ENCODE results near the gene RAB7B. TPM values are rescaled to one million over a fixed set of nuclear protein-coding genes. Genes with fewer than 3 reads are reported as not detected.

Gene RAB7B
- total and polyA plus RNA-seq, 3 experiments from 2014 or later, result 0.29 to 0.48 TPM; not detected in 1

GRCh38 chr1:206030714-206031113 lies 27.5 kb upstream of the RAB7B start:
- no peaks in the 10 kb centered on the region for H3K27me3 ChIP-seq (ENCODE audit: insufficient read depth, low read length, poor library complexity, severe bottlenecking)
- H3K36me3 ChIP-seq (ENCODE audit: insufficient read depth, low read length), result no peaks in the 10 kb centered on the region
- POLR2A ChIA-PET, result no interaction called here
- no peak overlapping the region for H3K4me3 ChIP-seq (ENCODE audit: low read length)
- no peaks in the 10 kb centered on the region for H3K36me3 Mint-ChIP-seq
- H3K27me3 Mint-ChIP-seq, result peaks cover 8 to 46% of the 10 kb centered on the region in 2 donors
- no peaks in the 10 kb centered on the region for H3K9me3 Mint-ChIP-seq
- no peaks in the 10 kb centered on the region for H3K9me3 ChIP-seq (ENCODE audit: low read length)
- no peak overlapping the region for H3K27ac ChIP-seq (ENCODE audit: low read depth, low read length)
- CTCF ChIA-PET, result interaction anchor here (0.7 to 2.2 kb wide), 10 partner anchors 12 to 80 kb away, joined by 3 to 11 read pairs (median 4); no protein-coding TSS in a partner anchor
- DNase-seq, result peak; percentile 30 to 62 (median 38)
- no peaks in the 10 kb centered on the region for H3K4me1 ChIP-seq (ENCODE audit: insufficient read depth, low read length)
- H3K4me1 Mint-ChIP-seq, result peaks cover 3 to 7% (median 5%) of the 10 kb centered on the region in 3 donors
- no peak overlapping the region for H3K4me3 Mint-ChIP-seq
- H3K27ac Mint-ChIP-seq, result no peak overlapping the region

- no peak for DNase-seq
- no peak overlapping the region for H3K4me3 ChIP-seq (ENCODE audit: low read length)
- H3K27ac ChIP-seq (ENCODE audit: low read depth, low read length), result no peak overlapping the region
- H3K27me3 Mint-ChIP-seq, result peaks cover 8 to 46% of the 10 kb centered on the region in 2 donors
- POLR2A ChIA-PET, result no interaction called here
- CTCF ChIA-PET, result interaction anchor here (0.7 to 2.0 kb wide), 7 partner anchors 13 to 78 kb away, joined by 3 to 7 read pairs (median 4); no protein-coding TSS in a partner anchor
- no peaks in the 10 kb centered on the region for H3K36me3 ChIP-seq (ENCODE audit: insufficient read depth, low read length)
- H3K4me1 ChIP-seq (ENCODE audit: insufficient read depth, low read length), result no peaks in the 10 kb centered on the region
- H3K9me3 ChIP-seq (ENCODE audit: low read length), result no peaks in the 10 kb centered on the region
- no peaks in the 10 kb centered on the region for H3K9me3 Mint-ChIP-seq
- no peak overlapping the region for H3K4me3 Mint-ChIP-seq
- H3K27ac Mint-ChIP-seq, result no peak overlapping the region
- H3K4me1 Mint-ChIP-seq, result peaks cover 3 to 7% (median 5%) of the 10 kb centered on the region in 3 donors
- no peaks in the 10 kb centered on the region for H3K36me3 Mint-ChIP-seq
- no peaks in the 10 kb centered on the region for H3K27me3 ChIP-seq (ENCODE audit: insufficient read depth, low read length, poor library complexity, severe bottlenecking)
Observed at GRCh38 chr1:206030191-206030590, 27.0 kb upstream of the RAB7B start.

- no peaks in the 10 kb centered on the region for H3K4me1 ChIP-seq (ENCODE audit: insufficient read depth, low read length)
- H3K27ac ChIP-seq (ENCODE audit: low read depth, low read length), result no peak overlapping the region
- ChIA-PET POLR2A (no interaction called here), CTCF (interaction anchor here (0.6 to 1.9 kb wide), 5 partner anchors 9 to 1046 kb away, joined by 3 to 7 read pairs (median 3); no protein-coding TSS in a partner anchor)
- Mint-ChIP-seq H3K27me3 (peaks cover 8 to 42% of the 10 kb centered on the region in 2 donors), H3K4me3 (no peak overlapping the region), H3K9me3 (no peaks in the 10 kb centered on the region), H3K27ac (no peak overlapping the region), H3K4me1 (peaks cover 3 to 5% (median 4%) of the 10 kb centered on the region in 3 donors), H3K36me3 (no peaks in the 10 kb centered on the region)
- no peaks in the 10 kb centered on the region for H3K9me3 ChIP-seq (ENCODE audit: low read length)
- DNase-seq, result no peak
- H3K4me3 ChIP-seq (ENCODE audit: low read length), result no peak overlapping the region
- no peaks in the 10 kb centered on the region for H3K27me3 ChIP-seq (ENCODE audit: insufficient read depth, low read length, poor library complexity, severe bottlenecking)
- H3K36me3 ChIP-seq (ENCODE audit: insufficient read depth, low read length), result no peaks in the 10 kb centered on the region
Observed at GRCh38 chr1:206029484-206029883, 26.3 kb upstream of the RAB7B start.

- POLR2A ChIA-PET, result no interaction called here
- H3K4me1 ChIP-seq (ENCODE audit: insufficient read depth, low read length), result no peaks in the 10 kb centered on the region
- H3K27me3 Mint-ChIP-seq, result peaks cover 10 to 58% of the 10 kb centered on the region in 2 donors
- no peaks in the 10 kb centered on the region for H3K4me1 Mint-ChIP-seq
- no peak overlapping the region for H3K27ac Mint-ChIP-seq
- no peak overlapping the region for H3K27ac ChIP-seq (ENCODE audit: low read depth, low read length)
- H3K4me3 ChIP-seq (ENCODE audit: low read length), result no peak overlapping the region
- H3K36me3 Mint-ChIP-seq, result no peaks in the 10 kb centered on the region
- H3K4me3 Mint-ChIP-seq, result no peak overlapping the region
- DNase-seq, result no peak
- CTCF ChIA-PET, result no interaction called here
- no peaks in the 10 kb centered on the region for H3K27me3 ChIP-seq (ENCODE audit: insufficient read depth, low read length, poor library complexity, severe bottlenecking)
- no peaks in the 10 kb centered on the region for H3K36me3 ChIP-seq (ENCODE audit: insufficient read depth, low read length)
- H3K9me3 Mint-ChIP-seq, result no peaks in the 10 kb centered on the region
- no peaks in the 10 kb centered on the region for H3K9me3 ChIP-seq (ENCODE audit: low read length)
Observed at GRCh38 chr1:206025283-206025820, 22.2 kb upstream of the RAB7B start.

- no peaks in the 10 kb centered on the region for H3K4me1 Mint-ChIP-seq
- H3K36me3 Mint-ChIP-seq, result no peaks in the 10 kb centered on the region
- no peaks in the 10 kb centered on the region for H3K9me3 Mint-ChIP-seq
- no peak within 1 kb of the TSS for H3K4me3 Mint-ChIP-seq
- no peak within 1 kb of the TSS for H3K27ac ChIP-seq (ENCODE audit: low read depth, low read length)
- H3K4me3 ChIP-seq (ENCODE audit: low read length), result no peak within 1 kb of the TSS
- no peaks in the 10 kb centered on the region for H3K36me3 ChIP-seq (ENCODE audit: insufficient read depth, low read length)
- ChIA-PET POLR2A (no interaction called here), CTCF (no interaction called here)
- no peaks in the 10 kb centered on the region for H3K27me3 ChIP-seq (ENCODE audit: insufficient read depth, low read length, poor library complexity, severe bottlenecking)
- peaks cover 8 to 53% of the 10 kb centered on the region in 2 donors for H3K27me3 Mint-ChIP-seq
- no peaks in the 10 kb centered on the region for H3K9me3 ChIP-seq (ENCODE audit: low read length)
- no peak within 1 kb of the TSS for H3K27ac Mint-ChIP-seq
- DNase-seq, result no peak
- H3K4me1 ChIP-seq (ENCODE audit: insufficient read depth, low read length), result no peaks in the 10 kb centered on the region
Observed at GRCh38 chr1:206023695-206024094, 20.5 kb upstream of the RAB7B start, which contains the start of gene CTSE. TSS of gene CTSE (minus strand) at chr1:206023895. CDS start at chr1:206023791, 104 bp downstream.

GRCh38 chr1:206022766-206023165 lies 19.6 kb upstream of the RAB7B start:
- H3K4me3 Mint-ChIP-seq, result no peak overlapping the region
- no peaks in the 10 kb centered on the region for H3K36me3 ChIP-seq (ENCODE audit: insufficient read depth, low read length)
- H3K27ac Mint-ChIP-seq, result no peak overlapping the region
- ChIA-PET CTCF (no interaction called here), POLR2A (no interaction called here)
- H3K27me3 Mint-ChIP-seq, result peaks cover 8 to 45% of the 10 kb centered on the region in 2 donors
- no peak overlapping the region for H3K4me3 ChIP-seq (ENCODE audit: low read length)
- H3K9me3 ChIP-seq (ENCODE audit: low read length), result no peaks in the 10 kb centered on the region
- DNase-seq, result no peak
- H3K27ac ChIP-seq (ENCODE audit: low read depth, low read length), result no peak overlapping the region
- H3K4me1 ChIP-seq (ENCODE audit: insufficient read depth, low read length), result no peaks in the 10 kb centered on the region
- H3K36me3 Mint-ChIP-seq, result no peaks in the 10 kb centered on the region
- no peaks in the 10 kb centered on the region for H3K27me3 ChIP-seq (ENCODE audit: insufficient read depth, low read length, poor library complexity, severe bottlenecking)
- no peaks in the 10 kb centered on the region for H3K9me3 Mint-ChIP-seq
- H3K4me1 Mint-ChIP-seq, result no peaks in the 10 kb centered on the region

GRCh38 chr1:206021626-206022365 lies 18.6 kb upstream of the RAB7B start:
- Histone ChIP-seq H3K27me3 (ENCODE audit: insufficient read depth, low read length, poor library complexity, severe bottlenecking) (no peaks in the 10 kb centered on the region), H3K9me3 (ENCODE audit: low read length) (no peaks in the 10 kb centered on the region), H3K4me1 (ENCODE audit: insufficient read depth, low read length) (no peaks in the 10 kb centered on the region), H3K27ac (ENCODE audit: low read depth, low read length) (no peak overlapping the region), H3K4me3 (ENCODE audit: low read length) (no peak overlapping the region), H3K36me3 (ENCODE audit: insufficient read depth, low read length) (no peaks in the 10 kb centered on the region)
- Mint-ChIP-seq H3K27ac (no peak overlapping the region), H3K36me3 (no peaks in the 10 kb centered on the region), H3K4me1 (no peaks in the 10 kb centered on the region), H3K9me3 (no peaks in the 10 kb centered on the region), H3K27me3 (peaks cover 4 to 35% of the 10 kb centered on the region in 2 donors), H3K4me3 (no peak overlapping the region)
- POLR2A ChIA-PET, result no interaction called here
- no peak for DNase-seq
- CTCF ChIA-PET, result no interaction called here

GRCh38 chr1:206021008-206021625 lies 17.9 kb upstream of the RAB7B start:
- Histone ChIP-seq H3K36me3 (ENCODE audit: insufficient read depth, low read length) (no peaks in the 10 kb centered on the region), H3K4me1 (ENCODE audit: insufficient read depth, low read length) (no peaks in the 10 kb centered on the region), H3K27me3 (ENCODE audit: insufficient read depth, low read length, poor library complexity, severe bottlenecking) (no peaks in the 10 kb centered on the region), H3K27ac (ENCODE audit: low read depth, low read length) (no peak overlapping the region), H3K9me3 (ENCODE audit: low read length) (no peaks in the 10 kb centered on the region), H3K4me3 (ENCODE audit: low read length) (no peak overlapping the region)
- H3K4me3 Mint-ChIP-seq, result no peak overlapping the region
- no peak for DNase-seq
- ChIA-PET POLR2A (no interaction called here), CTCF (interaction anchor here (1.4 kb wide), 1 partner anchor 17 kb away, joined by 3 read pairs; no protein-coding TSS in a partner anchor)
- no peaks in the 10 kb centered on the region for H3K36me3 Mint-ChIP-seq
- H3K27ac Mint-ChIP-seq, result no peak overlapping the region
- no peaks in the 10 kb centered on the region for H3K9me3 Mint-ChIP-seq
- no peaks in the 10 kb centered on the region for H3K4me1 Mint-ChIP-seq
- peaks cover 4 to 35% of the 10 kb centered on the region in 2 donors for H3K27me3 Mint-ChIP-seq
